Endothelial cell of umbilical vein (primary cell): Measurements from ENCODE around the gene APEH.

Experiments used
- CTCF ChIP-seq, 2 donors: IDR thresholded peaks; 1 replicate in 1 of 2; 2 replicates in 1 of 2; pipeline ENCODE4 v1.5.1; 2011; ENCODE audit warnings: low read length in 2 of 2, mild to moderate bottlenecking in 2 of 2, moderate library complexity in 2 of 2, control low read depth in 1 of 2, inconsistent platforms in 1 of 2, low read depth in 1 of 2; ENCODE audit not compliant: insufficient read depth in 1 of 2; ENCODE audit errors: extremely low read depth in 1 of 2
- FOS ChIP-seq: IDR thresholded peaks from 2 replicates; pipeline ENCODE4 v1.6.1; 2011; ENCODE audit warnings: mild to moderate bottlenecking, low read length, moderate library complexity, borderline replicate concordance; ENCODE audit not compliant: insufficient read depth
- JUN ChIP-seq: IDR thresholded peaks from 2 replicates; pipeline ENCODE4 v1.6.1; 2011; ENCODE audit warnings: borderline replicate concordance, low read depth; ENCODE audit not compliant: insufficient read length, insufficient read depth
- MYC ChIP-seq: IDR thresholded peaks from one replicate; pipeline ENCODE4 v1.6.1; 2011; ENCODE audit warnings: mild to moderate bottlenecking, low read depth, low read length
- POLR2A ChIP-seq: IDR thresholded peaks from 2 replicates; pipeline ENCODE4 v1.6.1; 2012; ENCODE audit warnings: low read depth, mild to moderate bottlenecking, control low read depth, low read length

GRCh38 chr3:49701388-49702077, 27.4 kb downstream of the APEH start:
- TF ChIP-seq CTCF (IDR thresholded peaks at IDR 0.05; ENCODE audit: extremely low read depth in 1 of 2, insufficient read depth in 1 of 2, low read depth in 1 of 2, low read length in 2 of 2) (peak; percentile 20 to 56), POLR2A (no peak), MYC (no peak), JUN (no peak), FOS (no peak)
